Heart left ventricle (tissue), 13 donors: ENCODE results near the gene PDE11A.

Experiments used
- POLR2A ChIP-seq, 2 donors: fragments of 450-650 bp; IDR thresholded peaks; one replicate each; pipeline ENCODE4 v1.6.1; 2017; ENCODE audit warnings: antibody characterized with exemption in 2 of 2, mild to moderate bottlenecking in 2 of 2, moderate library complexity in 2 of 2
- TF ChIP-seq, protein P1 (sequence below), 12 donors: fragments of 200-600 bp; sonication (generic) in 4 of 12; IDR thresholded peaks; one replicate each; pipeline versions ENCODE4 v1.5.0 to v1.8.0; 2018 to 2022; ENCODE audit warnings: antibody characterized with exemption in 12 of 12, mild to moderate bottlenecking in 5 of 12
- donor health status: ischemic (EF 13 %, LVEDD 7.1; RV severe dilation, severe dysfunction).
- donor health status: DM: no; HTN: yes; CAD: no.
- donor health status: DM: no; HTN: no; CAD: no.
- donor health status: ischemic (EF 25% LVEDD 6.9; RV normal size, moderate dysfunction).
- donor health status: ischemic (EF 25% LVEDD 5.7; RV mildly dilated, moderate dysfunction).
- donor health status: ischemic (EF 35%, LVEDD 5.7; RV mildly dilated, moderate dysfunction).
- donor health status: nonischemic (EF 11% LVEDD 7.7; RV severe dilation, severe dysfunction).
- donor health status: DM: yes; HTN: yes; CAD: no.
- donor health status: PGD.
- donor health status: ischemic (EF 29% LVEDD 5.4; RV normal size, mild dysfunction).
- donor health status: nonischemic (EF 23%, LVEDD 6.1; RV moderate dilation, normal function).

DNA sequence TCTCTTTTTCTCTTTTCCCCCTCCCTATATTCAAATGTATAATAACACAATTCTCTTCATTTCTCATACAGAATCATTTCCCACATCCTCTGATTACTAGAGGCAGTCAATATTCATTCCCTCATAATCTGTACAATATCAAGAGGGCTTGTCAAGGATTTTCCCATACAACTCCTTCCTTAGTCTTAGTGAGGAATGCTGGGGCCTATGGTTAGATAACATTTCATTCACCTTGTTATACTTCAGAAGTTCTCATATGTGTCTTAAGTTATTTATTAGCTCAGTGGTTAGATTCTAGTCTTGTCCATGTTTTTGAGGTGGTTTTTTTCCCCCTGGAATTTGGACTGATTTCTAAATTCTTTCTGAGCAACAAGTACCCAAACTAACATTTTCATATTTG lies 289.5 kb downstream of the PDE11A start:
- TF ChIP-seq, protein P1, sequence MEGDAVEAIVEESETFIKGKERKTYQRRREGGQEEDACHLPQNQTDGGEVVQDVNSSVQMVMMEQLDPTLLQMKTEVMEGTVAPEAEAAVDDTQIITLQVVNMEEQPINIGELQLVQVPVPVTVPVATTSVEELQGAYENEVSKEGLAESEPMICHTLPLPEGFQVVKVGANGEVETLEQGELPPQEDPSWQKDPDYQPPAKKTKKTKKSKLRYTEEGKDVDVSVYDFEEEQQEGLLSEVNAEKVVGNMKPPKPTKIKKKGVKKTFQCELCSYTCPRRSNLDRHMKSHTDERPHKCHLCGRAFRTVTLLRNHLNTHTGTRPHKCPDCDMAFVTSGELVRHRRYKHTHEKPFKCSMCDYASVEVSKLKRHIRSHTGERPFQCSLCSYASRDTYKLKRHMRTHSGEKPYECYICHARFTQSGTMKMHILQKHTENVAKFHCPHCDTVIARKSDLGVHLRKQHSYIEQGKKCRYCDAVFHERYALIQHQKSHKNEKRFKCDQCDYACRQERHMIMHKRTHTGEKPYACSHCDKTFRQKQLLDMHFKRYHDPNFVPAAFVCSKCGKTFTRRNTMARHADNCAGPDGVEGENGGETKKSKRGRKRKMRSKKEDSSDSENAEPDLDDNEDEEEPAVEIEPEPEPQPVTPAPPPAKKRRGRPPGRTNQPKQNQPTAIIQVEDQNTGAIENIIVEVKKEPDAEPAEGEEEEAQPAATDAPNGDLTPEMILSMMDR (IDR thresholded peaks at IDR 0.05): no peak
- TF ChIP-seq POLR2A (IDR thresholded peaks at IDR 0.05): no peak
